Kidney tubule cell (primary cell): ENCODE results near the gene FHOD3.
A peak's percentile ranks its signal among the peaks of the same experiment; 100 is the strongest.

ENCODE experiments used
- DNase-seq: peaks from one replicate; pipeline ENCODE4 v3.0.0-alpha.2; 2018; ENCODE audit warnings: low spot score

The FHOD3 gene

DNA sequence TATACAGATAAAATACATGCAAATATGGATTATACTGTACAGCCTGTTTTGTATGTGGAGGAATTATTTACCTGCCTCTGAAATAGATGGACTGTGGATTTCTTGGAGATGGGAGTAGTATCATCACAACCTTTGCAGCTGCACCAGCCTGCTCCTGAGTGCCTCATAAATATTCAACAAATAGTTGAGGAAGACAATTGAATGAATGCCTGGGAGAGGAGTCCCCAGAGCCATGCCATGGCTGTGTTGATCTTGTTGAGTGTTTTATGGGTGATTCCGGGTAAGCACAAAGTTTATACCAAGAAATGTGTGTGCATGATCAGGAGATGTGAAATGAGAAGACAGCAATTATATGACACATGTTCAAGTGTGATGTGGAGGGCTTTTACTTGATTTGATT lies 225.0 kb downstream of the FHOD3 start:
- no peak for DNase-seq

DNA sequence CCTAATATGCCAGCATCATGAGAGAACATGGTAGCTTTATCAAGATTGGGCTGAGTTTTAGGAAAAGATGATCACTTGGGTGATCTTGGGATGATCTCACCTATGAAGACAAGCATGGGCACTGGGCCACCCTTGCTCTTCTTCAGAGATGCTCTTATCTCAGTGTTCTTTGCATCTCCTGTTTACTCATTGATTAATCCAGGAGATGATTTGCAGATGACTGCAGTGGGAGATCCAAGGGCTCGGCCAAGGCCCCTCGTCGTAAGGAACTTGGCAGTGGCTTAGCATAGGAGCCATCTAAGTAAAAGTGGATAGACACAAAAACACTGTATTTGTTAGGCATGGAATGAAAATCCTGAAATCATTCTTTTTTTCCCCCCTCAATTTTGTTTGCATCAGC lies 228.4 kb downstream of the FHOD3 start:
- DNase-seq: no peak

DNA sequence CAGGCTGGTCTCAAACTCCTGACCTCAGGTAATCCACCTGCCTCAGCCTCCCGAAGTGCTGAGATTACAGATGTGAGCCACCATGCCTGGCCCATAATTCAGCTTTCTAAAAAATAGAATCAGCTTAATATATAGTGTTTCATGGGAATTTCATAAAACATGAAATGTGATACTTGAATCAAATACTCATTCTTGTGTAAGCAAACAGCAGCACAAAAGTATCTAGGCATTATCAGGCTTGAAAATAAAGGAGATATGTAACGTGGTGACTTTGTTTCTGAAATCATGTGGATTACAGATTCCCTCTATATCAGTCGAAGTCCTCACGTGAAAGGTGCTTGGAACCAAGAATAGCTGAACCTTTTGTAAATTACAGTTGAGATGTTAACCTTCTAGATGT lies 229.1 kb downstream of the FHOD3 start:
- DNase-seq: no peak

DNA sequence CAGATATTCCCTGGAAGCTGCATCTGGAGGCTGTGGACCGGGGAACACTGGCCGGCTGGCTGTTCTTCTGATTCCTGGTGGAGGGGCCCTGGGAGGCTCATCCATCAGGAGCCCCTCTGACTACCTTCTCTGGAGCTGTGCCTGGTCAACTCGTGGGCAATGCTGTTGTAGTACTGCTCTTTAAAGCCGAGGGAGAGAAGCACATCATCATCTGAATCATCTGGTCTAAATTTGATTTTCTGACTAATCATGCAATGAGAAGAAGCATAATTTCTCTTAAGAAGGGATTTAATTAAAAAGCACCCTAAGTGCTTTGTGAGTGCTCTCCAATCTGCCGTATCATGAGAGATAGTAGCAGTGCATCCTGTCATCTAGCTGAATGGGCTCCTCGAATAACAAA lies 229.5 kb downstream of the FHOD3 start:
- DNase-seq: no peak

GRCh38 chr18:36527740-36528455 lies 230.4 kb downstream of the FHOD3 start:
- DNase-seq: no peak

- DNase-seq: no peak
These were observed 232.2 kb downstream of the FHOD3 start for GRCh38 chr18:36529747-36530146.

- no peak for DNase-seq
These were observed 233.3 kb downstream of the FHOD3 start for GRCh38 chr18:36530676-36531405.

GRCh38 chr18:36531636-36532035 lies 234.1 kb downstream of the FHOD3 start:
- no peak for DNase-seq

DNA sequence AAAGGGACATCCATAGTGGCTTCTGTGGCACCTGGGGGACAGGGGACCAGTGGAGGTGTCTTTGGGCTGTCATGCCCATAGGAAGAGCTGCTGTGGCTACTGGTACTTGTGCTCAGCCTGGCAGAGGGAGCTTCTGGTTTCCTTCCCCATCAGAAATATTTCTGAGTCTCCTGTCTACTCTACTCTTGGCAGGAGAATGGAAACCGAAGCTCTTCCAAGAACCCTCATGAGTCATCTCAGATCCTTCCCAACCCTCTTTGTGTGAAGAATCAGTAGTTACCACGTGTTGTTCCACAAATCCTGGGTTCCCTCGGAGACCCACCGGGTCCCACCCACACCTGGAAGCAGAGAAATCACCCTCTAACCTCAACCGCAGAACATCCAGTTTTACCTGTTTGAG lies 234.9 kb downstream of the FHOD3 start:
- no peak for DNase-seq

GRCh38 chr18:36532815-36533214 lies 235.3 kb downstream of the FHOD3 start:
- no peak for DNase-seq

GRCh38 chr18:36533446-36534153 lies 236.1 kb downstream of the FHOD3 start:
- no peak for DNase-seq

DNA sequence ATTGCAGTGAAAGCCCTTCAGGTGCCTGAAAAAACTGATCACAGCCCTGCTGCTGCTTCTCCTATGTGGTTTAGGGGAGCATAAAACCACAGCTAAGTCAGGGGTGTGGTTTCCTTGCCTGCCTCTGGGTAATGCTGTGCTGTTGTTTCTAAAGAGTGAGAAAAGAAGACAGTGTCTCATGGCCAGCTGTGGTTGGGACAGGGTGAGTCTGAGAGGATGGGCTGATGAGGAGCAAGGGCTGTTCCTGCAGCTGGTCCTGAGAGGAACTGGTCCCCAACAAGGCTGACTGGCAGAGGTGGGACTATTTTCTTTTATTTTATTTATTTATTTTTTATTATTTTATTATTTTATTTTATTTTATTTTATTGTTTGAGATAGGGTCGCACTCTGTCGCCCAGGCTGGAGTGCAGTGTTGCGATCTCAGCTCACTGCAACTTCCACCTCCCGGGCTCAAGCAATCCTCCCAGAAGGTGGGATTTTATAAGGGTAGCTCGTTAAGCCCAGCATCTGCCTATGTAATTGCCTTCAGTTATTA lies 236.7 kb downstream of the FHOD3 start:
- no peak for DNase-seq

DNA sequence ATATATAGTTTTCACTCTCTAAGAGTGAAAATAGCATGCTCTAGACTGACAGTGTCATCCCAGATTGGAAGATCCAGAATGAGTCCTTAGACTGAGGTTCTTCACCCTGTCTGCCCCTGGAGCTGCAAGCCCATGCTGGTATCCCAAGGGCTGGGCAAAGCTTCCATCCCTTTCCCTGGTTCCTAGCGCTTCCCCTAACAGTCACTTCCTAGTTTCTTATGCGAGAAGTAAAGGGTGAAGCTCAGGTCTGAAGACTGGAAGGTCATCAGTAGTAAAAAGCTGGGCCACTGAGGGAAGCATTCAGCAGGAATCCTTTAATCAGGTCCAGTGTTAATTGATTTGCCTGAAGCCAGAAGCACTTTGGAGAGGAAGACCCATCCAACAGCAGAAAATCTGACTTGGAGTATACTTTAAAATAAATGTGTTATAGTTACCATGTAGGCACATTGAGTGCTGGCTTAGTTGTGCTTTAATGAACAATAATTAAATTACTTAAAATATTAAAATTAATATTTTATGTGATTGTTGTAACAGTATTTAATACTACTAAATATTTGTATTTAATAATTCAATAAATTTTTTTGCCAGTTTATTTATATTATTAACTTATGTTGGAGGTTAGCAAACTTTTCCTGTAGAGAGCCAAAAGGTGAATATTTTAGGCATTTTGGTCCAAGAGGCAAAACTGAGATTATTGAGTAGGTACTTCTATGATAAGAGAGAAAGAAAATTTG lies 237.9 kb downstream of the FHOD3 start:
- DNase-seq: no peak

- no peak for DNase-seq
These were observed 238.9 kb downstream of the FHOD3 start for GRCh38 chr18:36536426-36536825.

GRCh38 chr18:36537289-36537688 lies 239.8 kb downstream of the FHOD3 start:
- DNase-seq: no peak

- no peak for DNase-seq
These were observed 242.2 kb downstream of the FHOD3 start for GRCh38 chr18:36539674-36540231.

DNA sequence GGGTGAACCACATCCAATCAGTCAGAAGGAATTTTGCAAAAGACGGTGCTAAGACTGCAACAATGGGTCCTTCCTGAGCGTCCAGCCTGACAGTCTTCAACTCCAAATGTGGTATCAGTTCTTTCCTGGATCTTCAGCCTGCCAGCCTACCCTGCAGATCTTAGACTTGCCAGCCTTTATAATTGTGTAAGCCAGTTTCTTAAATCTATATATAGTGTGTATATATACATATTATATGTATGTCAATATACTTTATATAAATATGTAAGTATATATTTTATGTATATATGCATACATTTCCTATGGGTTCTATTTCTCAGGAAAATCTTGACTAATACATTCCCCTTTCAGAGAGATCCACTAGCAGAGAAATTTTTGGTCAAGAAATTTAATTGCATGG lies 245.5 kb downstream of the FHOD3 start:
- no peak for DNase-seq

DNA sequence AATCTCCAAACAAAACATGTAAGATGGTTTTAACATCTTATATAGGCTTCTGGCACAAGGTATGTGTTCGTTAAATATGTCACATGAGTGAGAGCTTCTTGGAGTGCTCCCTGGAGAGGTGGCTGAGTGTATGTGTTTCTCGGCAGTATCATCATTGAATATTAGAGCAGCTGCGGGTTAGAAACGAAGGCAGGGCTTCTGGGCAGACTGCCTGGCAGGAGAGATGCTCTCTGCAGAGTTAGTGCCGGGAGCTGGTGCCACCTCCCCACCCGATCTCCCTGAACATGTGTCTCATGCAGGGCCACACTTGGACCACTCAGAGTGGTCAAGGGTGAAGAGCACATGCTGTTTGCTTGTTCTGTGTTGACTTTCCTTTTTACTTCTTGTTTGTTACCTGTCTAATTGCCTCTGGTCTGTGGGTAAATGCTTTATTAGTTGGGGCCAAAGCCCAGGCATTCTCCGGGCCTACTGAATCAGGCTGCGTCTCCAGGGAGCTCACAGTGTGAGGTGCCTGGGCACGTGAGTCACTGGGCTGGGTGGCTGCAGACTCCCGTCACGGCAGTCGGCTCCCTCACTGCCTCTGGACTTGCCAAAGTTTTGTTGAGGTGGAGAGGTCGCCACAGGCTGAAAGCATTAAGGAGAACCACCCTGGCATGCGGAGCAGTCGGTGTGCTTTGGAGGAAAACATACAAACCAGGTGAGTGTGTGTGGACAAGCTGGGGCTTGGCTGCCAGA lies 246.6 kb downstream of the FHOD3 start:
- DNase-seq: peak; percentile 81

DNA sequence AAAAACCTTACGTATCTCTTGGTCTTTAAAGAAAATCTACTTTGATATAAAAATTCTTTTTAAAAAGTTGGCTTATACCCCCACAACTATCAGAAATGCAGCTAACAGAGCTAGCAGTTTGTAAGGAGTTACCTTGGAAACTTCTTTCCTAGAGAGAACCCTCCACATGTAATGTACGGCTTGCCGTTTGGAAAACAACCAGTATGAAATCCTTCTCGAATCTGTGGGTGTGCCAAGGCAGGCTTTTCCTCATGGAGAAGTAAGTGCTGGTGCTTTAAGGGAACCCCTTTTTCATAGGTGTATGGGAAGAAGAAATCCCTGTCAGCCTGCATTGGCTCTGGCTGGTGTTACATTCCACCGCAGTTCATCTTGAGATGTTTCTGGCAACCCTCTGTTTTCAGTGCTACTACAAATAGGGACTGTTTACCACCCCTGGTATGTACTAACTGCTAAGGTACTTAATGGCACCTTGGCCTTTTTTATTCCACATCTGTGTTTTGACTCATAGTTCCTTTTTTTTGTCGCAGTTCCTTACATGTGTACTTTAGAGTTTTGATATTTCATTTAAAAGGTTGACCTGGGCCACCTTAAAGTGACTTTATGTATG lies 248.4 kb downstream of the FHOD3 start:
- DNase-seq: no peak

DNA sequence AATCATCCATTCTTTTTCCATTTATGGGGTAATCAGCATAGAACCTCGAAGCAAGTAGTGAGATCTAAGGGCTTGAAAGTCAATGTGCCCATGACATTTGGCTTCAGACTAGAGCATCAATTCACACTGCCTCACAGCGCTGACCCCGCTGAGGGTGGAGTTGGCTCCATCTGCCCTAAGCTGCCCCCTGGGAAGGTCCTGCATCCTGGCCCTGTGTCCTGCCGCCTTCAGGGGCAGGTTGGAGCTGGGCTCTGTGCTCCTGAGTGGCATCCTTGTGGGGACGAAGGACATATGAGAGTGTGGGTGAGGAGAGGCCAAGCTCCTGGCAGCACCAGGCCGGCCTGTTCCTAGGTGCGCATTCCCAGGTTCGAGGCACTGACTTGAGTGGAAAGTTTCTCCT lies 249.4 kb downstream of the FHOD3 start:
- DNase-seq: no peak

GRCh38 chr18:36547544-36547943 lies 250.0 kb downstream of the FHOD3 start:
- DNase-seq: no peak
